UCSD-AML1 (cell line): ENCODE data around the gene KLHL28.
A peak's percentile ranks its signal among the peaks of the same experiment; 100 is the strongest.
"Not testable (repeated sequence)": the region's sequence is repeated elsewhere in the genome, so short reads cannot be mapped to it uniquely, and the experiment has no call there.

Experiments
- DNase-seq: peaks from one replicate; lab custom pipeline; 2025; ENCODE audit not compliant: unreplicated experiment; lab: John Stamatoyannopoulos, UW

Gene KLHL28

GRCh38 chr14:44897845-44898151, 63.9 kb downstream of the KLHL28 start:
- no peak for DNase-seq

GRCh38 chr14:44897041-44897844, 64.5 kb downstream of the KLHL28 start:
- DNase-seq = peak; percentile 94

- DNase-seq = no peak
Measured at GRCh38 chr14:44896275-44897040, 65.3 kb downstream of the KLHL28 start.

- DNase-seq = no peak
Measured at GRCh38 chr14:44895716-44896115, 66.0 kb downstream of the KLHL28 start.

GRCh38 chr14:44893535-44893934, 68.2 kb downstream of the KLHL28 start:
- DNase-seq = no peak

GRCh38 chr14:44891726-44892372, 69.9 kb downstream of the KLHL28 start:
- DNase-seq = not testable (repeated sequence)

- no peak for DNase-seq
Measured at GRCh38 chr14:44889595-44890471, 71.9 kb downstream of the KLHL28 start.

GRCh38 chr14:44887596-44887955, 74.2 kb downstream of the KLHL28 start:
- no peak for DNase-seq

- DNase-seq = no peak
Measured at GRCh38 chr14:44886860-44887595, 74.7 kb downstream of the KLHL28 start.

- no peak for DNase-seq
Measured at GRCh38 chr14:44880791-44881190, 81.0 kb downstream of the KLHL28 start.
